A673 (cell line): ENCODE data around the gene NFATC2. TPM values are rescaled to one million over a fixed set of nuclear protein-coding genes. Genes with fewer than 3 reads are reported as not detected.

ENCODE experiments used
- BruUV-seq: library from RNA; stranded (reverse); fragments of 400-500 nt; replicated peaks from 2 replicates; lab custom pipeline; 2021; lab: Mats Ljungman, UMichigan
- CTCF ChIA-PET: fragments of 300-600 bp; sonication (Branson Sonifier 250); formaldehyde crosslinking; loops from one replicate; lab custom pipeline; 2022; ENCODE audit warnings: antibody characterized with exemption; lab: Charles Lee
- POLR2A ChIA-PET: fragments of 300-600 bp; sonication (Branson Sonifier 250); formaldehyde crosslinking; loops from one replicate; lab custom pipeline; 2022; ENCODE audit warnings: antibody characterized with exemption; ENCODE audit not compliant: low non-redundant PET; lab: Charles Lee
- DNase-seq: peaks from one replicate; pipeline ENCODE4 v3.0.0-alpha.2; 2015; ENCODE audit warnings: low spot score
- H3K27ac ChIP-seq: fragments of 200-600 bp; sonication (generic); 2 replicates; pipeline ENCODE4 v1.5.1; 2016; ENCODE audit warnings: mixed run types, low read depth, mild to moderate bottlenecking, mixed read lengths, antibody characterized with exemption, low read length; ENCODE audit not compliant: poor library complexity, severe bottlenecking
- H3K27me3 ChIP-seq: fragments of 200-600 bp; sonication (generic); replicated peaks from 2 replicates; pipeline ENCODE4 v1.6.1; 2017; ENCODE audit warnings: mixed run types, low read depth, mild to moderate bottlenecking, mixed read lengths, antibody characterized with exemption, low read length; ENCODE audit not compliant: insufficient read depth, poor library complexity
- H3K36me3 ChIP-seq: fragments of 200-600 bp; sonication (generic); 2 replicates; pipeline ENCODE4 v1.6.1; 2016; ENCODE audit warnings: mixed run types, mild to moderate bottlenecking, mixed read lengths, antibody characterized with exemption, low read length; ENCODE audit not compliant: insufficient read depth, poor library complexity, severe bottlenecking
- H3K4me1 ChIP-seq: fragments of 200-600 bp; sonication (generic); 2 replicates; pipeline ENCODE4 v1.6.1; 2017; ENCODE audit warnings: mixed run types, mild to moderate bottlenecking, mixed read lengths, antibody characterized with exemption, low read length; ENCODE audit not compliant: insufficient read depth, poor library complexity, severe bottlenecking
- H3K4me3 ChIP-seq: fragments of 200-600 bp; sonication (generic); 2 replicates; pipeline ENCODE4 v1.5.1; 2016; ENCODE audit warnings: low read depth, mixed run types, mild to moderate bottlenecking, mixed read lengths, low read length; ENCODE audit not compliant: poor library complexity, severe bottlenecking
- H3K9me3 ChIP-seq: fragments of 200-600 bp; sonication (generic); 2 replicates; pipeline ENCODE4 v1.6.1; 2016; ENCODE audit warnings: mixed run types, low read depth, mild to moderate bottlenecking, mixed read lengths, antibody characterized with exemption, low read length; ENCODE audit not compliant: poor library complexity, severe bottlenecking
- CTCF ChIP-seq: fragments of 300-800, 200-600 bp; sonication (generic); conservative IDR thresholded peaks from 2 replicates; pipeline ENCODE4 v1.5.1; 2017; ENCODE audit warnings: low read depth, mild to moderate bottlenecking, antibody characterized with exemption, low read length, moderate library complexity, mixed read lengths
- EZH2 ChIP-seq: fragments of 200-600 bp; sonication (generic); IDR thresholded peaks from 2 replicates; pipeline ENCODE4 v1.6.1; 2017; ENCODE audit warnings: borderline replicate concordance, low read depth, mild to moderate bottlenecking, mixed read lengths, antibody characterized with exemption, low read length; ENCODE audit not compliant: poor library complexity, severe bottlenecking
- intact Hi-C: fragments of 100-400 bp; cut with micrococcal nuclease; formaldehyde crosslinking; loops from one replicate; pipeline ENCODE4 v1.10.0; 2022; ENCODE audit not compliant: unreplicated experiment
- total RNA-seq: library from RNA; stranded (reverse); gene quantifications from 2 replicates; pipeline ENCODE4 v1.2.3, GENCODE V29; 2021

Gene NFATC2
- total RNA-seq, 1 experiment from 2014 or later, result 0.64 TPM

GRCh38 chr20:51491393-51491792 is 51.1 kb downstream of the NFATC2 start:
- no peak for DNase-seq
- peaks cover 78% of the 10 kb centered on the region for H3K4me1 ChIP-seq
- H3K9me3 ChIP-seq, result no peaks in the 10 kb centered on the region
- BruUV-seq, result no TSS peak
- no peak overlapping the region for H3K27ac ChIP-seq
- POLR2A ChIA-PET, result interaction anchor here (0.6 kb wide), 1 partner anchor 736 kb away, joined by 4 read pairs; no protein-coding TSS in a partner anchor
- no peak overlapping the region for H3K4me3 ChIP-seq
- TF ChIP-seq EZH2, result no peak
- no peak for TF ChIP-seq CTCF
- intact Hi-C loops, result no loop called here
- CTCF ChIA-PET, result no interaction called here
- H3K36me3 ChIP-seq, result no peaks in the 10 kb centered on the region
- H3K27me3 ChIP-seq, result no peaks in the 10 kb centered on the region

GRCh38 chr20:51490635-51491034 is 51.9 kb downstream of the NFATC2 start:
- no peaks in the 10 kb centered on the region for H3K9me3 ChIP-seq
- BruUV-seq, result no TSS peak
- ChIA-PET POLR2A (no interaction called here), CTCF (no interaction called here)
- H3K4me3 ChIP-seq, result no peak overlapping the region
- peaks cover 70% of the 10 kb centered on the region for H3K4me1 ChIP-seq
- no peaks in the 10 kb centered on the region for H3K27me3 ChIP-seq
- no peak overlapping the region for H3K27ac ChIP-seq
- intact Hi-C loops, result no loop called here
- TF ChIP-seq CTCF, result no peak
- no peak for TF ChIP-seq EZH2
- no peaks in the 10 kb centered on the region for H3K36me3 ChIP-seq
- DNase-seq, result no peak

- no peak overlapping the region for H3K4me3 ChIP-seq
- H3K9me3 ChIP-seq, result no peaks in the 10 kb centered on the region
- H3K27me3 ChIP-seq, result no peaks in the 10 kb centered on the region
- H3K36me3 ChIP-seq, result no peaks in the 10 kb centered on the region
- no peak overlapping the region for H3K27ac ChIP-seq
- ChIA-PET POLR2A (no interaction called here), CTCF (no interaction called here)
- intact Hi-C loops, result no loop called here
- peaks cover 60% of the 10 kb centered on the region for H3K4me1 ChIP-seq
- no peak for TF ChIP-seq CTCF
- no peak for TF ChIP-seq EZH2
- DNase-seq, result no peak
- BruUV-seq, result no TSS peak
Observed at GRCh38 chr20:51489611-51490010, 52.9 kb downstream of the NFATC2 start.
